Gastrocnemius medialis (tissue), 4 donors: ENCODE results near the gene ARL6IP5.
A peak's percentile ranks its signal among the peaks of the same experiment; 100 is the strongest.

Experiments
- POLR2A ChIP-seq, 2 donors: fragments of 450-650 bp; IDR thresholded peaks; one replicate each; pipeline ENCODE4 v1.6.1; 2017; ENCODE audit warnings: antibody characterized with exemption in 2 of 2, mild to moderate bottlenecking in 2 of 2, moderate library complexity in 2 of 2
- TF ChIP-seq, protein P1 (sequence below), 5 experiments: fragments of 450-650 bp in 3 of 5; fragments of 200-600 bp in 2 of 5; sonication (generic) in 2 of 5; IDR thresholded peaks in 4 of 5; conservative IDR thresholded peaks in 1 of 5; 1 replicate in 4 of 5; 2 replicates in 1 of 5; pipeline ENCODE4 v1.5.1; 2016 to 2019; ENCODE audit warnings: antibody characterized with exemption in 5 of 5, mild to moderate bottlenecking in 3 of 5, moderate library complexity in 3 of 5

GRCh38 chr3:69120879-69121464, 36.2 kb downstream of the ARL6IP5 start:
- TF ChIP-seq POLR2A (IDR thresholded peaks at IDR 0.05): no peak
- TF ChIP-seq, protein P1, sequence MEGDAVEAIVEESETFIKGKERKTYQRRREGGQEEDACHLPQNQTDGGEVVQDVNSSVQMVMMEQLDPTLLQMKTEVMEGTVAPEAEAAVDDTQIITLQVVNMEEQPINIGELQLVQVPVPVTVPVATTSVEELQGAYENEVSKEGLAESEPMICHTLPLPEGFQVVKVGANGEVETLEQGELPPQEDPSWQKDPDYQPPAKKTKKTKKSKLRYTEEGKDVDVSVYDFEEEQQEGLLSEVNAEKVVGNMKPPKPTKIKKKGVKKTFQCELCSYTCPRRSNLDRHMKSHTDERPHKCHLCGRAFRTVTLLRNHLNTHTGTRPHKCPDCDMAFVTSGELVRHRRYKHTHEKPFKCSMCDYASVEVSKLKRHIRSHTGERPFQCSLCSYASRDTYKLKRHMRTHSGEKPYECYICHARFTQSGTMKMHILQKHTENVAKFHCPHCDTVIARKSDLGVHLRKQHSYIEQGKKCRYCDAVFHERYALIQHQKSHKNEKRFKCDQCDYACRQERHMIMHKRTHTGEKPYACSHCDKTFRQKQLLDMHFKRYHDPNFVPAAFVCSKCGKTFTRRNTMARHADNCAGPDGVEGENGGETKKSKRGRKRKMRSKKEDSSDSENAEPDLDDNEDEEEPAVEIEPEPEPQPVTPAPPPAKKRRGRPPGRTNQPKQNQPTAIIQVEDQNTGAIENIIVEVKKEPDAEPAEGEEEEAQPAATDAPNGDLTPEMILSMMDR (IDR thresholded peaks at IDR 0.05 in 4 of 5, conservative IDR thresholded peaks at IDR 0.05 in 1 of 5): peak; percentile 91 to 93 (median 92)
